Subcutaneous adipose tissue (tissue), 4 donors: ENCODE data around the gene MORF4L1. TPM values are rescaled to one million over a fixed set of nuclear protein-coding genes. Genes with fewer than 3 reads are reported as not detected.

Experiments used
- CTCF ChIP-seq: fragments of 450-650 bp; IDR thresholded peaks from one replicate; pipeline ENCODE4 v1.5.1; 2016; ENCODE audit warnings: low read depth, mild to moderate bottlenecking, control low read depth, antibody characterized with exemption, moderate library complexity
- total RNA-seq, 4 donors: library from RNA; depleted of rRNA; stranded (reverse); fragments of >200 nt; gene quantifications; one replicate each; pipeline ENCODE4 v1.1.0, GENCODE V29; 2016

MORF4L1 gene
- total RNA-seq, 4 donors from 2014 or later = 351 to 431 (median 389) TPM

DNA sequence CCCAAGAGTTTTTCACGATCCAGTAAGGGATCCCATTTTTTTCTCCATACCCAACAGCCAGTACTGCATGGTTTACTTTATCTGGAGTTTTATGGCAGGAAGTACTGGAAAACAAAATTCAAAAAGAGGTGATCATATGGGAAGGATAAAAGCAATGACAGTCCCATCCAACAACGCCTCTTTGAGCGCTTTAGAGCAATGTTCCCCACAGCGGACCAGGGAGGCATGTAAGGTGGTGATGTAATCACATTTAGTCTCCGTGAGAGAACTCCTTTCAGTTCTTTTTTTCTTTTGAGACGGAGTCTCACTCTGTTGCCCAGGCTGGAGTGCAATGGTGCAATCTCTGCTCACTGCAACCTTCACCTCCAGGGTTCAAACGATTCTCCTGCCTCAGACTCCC is 50.3 kb downstream of the MORF4L1 start:
- TF ChIP-seq CTCF = no peak

DNA sequence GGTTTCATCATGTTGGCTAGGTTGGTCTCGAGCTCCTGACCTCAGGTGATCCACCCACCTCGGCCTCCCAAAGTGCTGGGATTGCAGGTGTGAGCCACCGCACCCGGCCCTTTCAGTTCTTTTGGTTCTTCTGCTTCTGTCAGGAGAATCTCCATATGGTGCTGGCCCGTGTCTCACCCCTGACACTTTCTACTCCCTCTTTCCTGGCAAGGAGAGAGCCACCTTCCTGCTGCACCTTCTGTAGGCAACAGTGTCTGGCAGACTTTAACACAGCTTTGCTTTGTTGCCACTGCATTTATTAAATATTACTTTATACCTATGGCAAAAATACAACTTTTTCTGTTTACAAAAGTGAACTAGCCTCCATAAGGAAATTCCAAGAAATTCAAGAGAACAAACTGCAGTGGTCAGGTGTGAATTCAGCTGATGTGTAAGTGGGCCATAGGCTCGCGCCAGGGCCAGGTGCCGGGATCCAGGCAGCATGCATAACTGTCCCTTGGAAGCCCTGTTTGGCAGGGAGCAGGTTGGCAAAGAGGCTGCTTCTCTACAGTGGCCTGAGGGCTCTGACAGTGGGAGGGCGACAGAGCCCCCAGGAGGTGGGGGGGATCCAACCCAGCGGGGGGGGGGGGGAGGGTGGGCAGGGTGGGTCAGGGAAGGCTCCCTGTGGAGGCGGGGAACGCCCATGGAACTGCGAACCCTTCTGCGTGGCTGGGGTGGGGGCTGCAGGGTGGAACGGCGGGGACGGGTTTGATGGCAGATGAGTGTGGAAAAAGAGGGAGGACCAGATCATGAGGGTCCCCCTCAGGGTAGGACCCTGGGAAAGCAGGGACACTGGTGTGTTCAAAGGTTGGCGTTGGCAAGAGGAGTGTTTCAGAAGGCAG is 51.0 kb downstream of the MORF4L1 start:
- no peak for TF ChIP-seq CTCF

DNA sequence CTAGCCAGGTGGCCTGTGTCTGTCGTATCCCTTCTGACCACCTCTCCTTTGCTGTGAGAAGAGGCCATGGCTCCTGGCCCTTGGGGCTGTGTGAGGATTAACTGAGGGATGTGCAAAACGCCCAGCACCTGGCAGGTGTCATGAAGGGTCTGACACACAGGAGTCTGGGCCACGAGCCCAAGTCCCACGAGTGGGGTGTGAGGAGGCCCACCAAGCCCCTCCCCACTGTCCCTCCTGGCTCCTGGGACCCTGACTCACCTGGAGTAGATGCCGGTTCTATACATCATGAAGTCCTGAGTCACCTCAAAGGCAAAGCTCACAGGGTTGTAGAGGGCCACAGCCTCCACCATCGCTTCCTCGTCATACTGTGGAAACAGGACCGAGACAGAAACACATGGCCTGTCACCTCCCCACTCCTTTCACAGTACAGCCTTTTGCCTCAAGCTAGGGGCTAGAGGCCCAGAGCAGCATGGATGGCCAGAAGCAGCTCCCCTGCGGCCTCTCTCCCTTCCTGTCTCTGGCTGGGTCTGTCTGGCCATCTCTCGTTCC is 52.5 kb downstream of the MORF4L1 start:
- no peak for TF ChIP-seq CTCF

GRCh38 chr15:78925956-78926743 is 53.5 kb downstream of the MORF4L1 start:
- no peak for TF ChIP-seq CTCF

DNA sequence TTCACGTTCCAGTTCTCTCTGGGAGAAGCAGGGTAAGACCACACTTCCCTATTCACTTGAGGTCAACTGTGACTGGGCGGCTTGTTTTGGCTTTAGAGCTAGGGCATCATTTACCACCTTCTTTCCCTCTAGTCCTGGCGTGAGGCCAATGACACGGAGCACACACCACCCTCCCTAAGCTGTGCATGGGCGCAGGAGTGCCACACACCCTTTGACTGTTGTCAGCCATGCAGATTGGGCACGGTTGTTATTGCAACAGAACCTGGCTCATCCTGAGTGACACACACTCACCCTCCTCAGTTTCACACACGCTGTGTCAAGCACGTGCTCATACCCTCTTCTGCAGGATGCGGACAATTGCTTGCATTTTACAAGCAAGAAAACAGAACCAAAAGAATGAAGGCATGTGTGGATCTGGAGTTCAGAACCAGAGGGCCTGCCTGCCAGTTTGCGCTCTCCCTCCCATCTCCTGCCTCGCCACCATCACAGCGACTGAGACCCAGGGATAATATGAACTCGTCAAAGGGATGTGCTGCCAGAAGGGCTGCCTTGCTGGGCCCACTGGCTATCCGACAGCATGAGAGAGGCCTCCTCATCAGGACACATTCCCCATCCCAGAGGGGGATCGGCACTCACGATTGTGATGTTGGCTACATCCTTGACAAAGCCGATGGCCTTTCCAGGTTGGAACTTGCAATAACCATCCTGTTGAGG is 54.5 kb downstream of the MORF4L1 start:
- TF ChIP-seq CTCF = no peak

- no peak for TF ChIP-seq CTCF
Observed at GRCh38 chr15:78928616-78929093, 56.0 kb downstream of the MORF4L1 start.
